Nephron (organoid): ENCODE measurements around the gene STK40.

Experiments
- H3K27ac Mint-ChIP-seq, 3 experiments: 2 replicates each; pipeline ENCODE4 v1.8.0; 2020; ENCODE audit warnings: mixed read lengths in 3 of 3, mild to moderate bottlenecking in 2 of 3, moderate library complexity in 1 of 3
- H3K27me3 Mint-ChIP-seq: 2 replicates; pipeline ENCODE4 v1.8.0; 2021; ENCODE audit warnings: low read depth, mild to moderate bottlenecking, moderate library complexity, mixed read lengths
- H3K36me3 Mint-ChIP-seq: 2 replicates; pipeline ENCODE4 v1.8.0; 2020; ENCODE audit warnings: low read depth, mixed read lengths
- H3K4me1 Mint-ChIP-seq: 2 replicates; pipeline ENCODE4 v1.8.0; 2020; ENCODE audit warnings: mixed read lengths
- H3K4me3 Mint-ChIP-seq, 3 experiments: 2 replicates each; pipeline ENCODE4 v1.8.0; 2020; ENCODE audit warnings: mild to moderate bottlenecking in 3 of 3, mixed read lengths in 3 of 3, moderate library complexity in 2 of 3
- H3K9me3 Mint-ChIP-seq: 2 replicates; pipeline ENCODE4 v1.8.0; 2020; ENCODE audit warnings: mixed read lengths
- CTCF ChIP-seq, 3 experiments: fragments of 200-600 bp; sonication (generic); IDR thresholded peaks; one replicate each; pipeline ENCODE4 v1.5.0; 2021; ENCODE audit warnings: antibody characterized with exemption in 3 of 3; ENCODE audit not compliant: unreplicated experiment in 3 of 3

The STK40 gene

GRCh38 chr1:36383240-36383639 is 2.5 kb downstream of the STK40 start:
- no peak for TF ChIP-seq CTCF (IDR thresholded peaks at IDR 0.05; ENCODE audit: unreplicated experiment in 3 of 3)
- Mint-ChIP-seq H3K9me3 (no peaks in the 10 kb centered on the region), H3K4me3 (peak overlapping the region; percentile 71 to 83 (median 80)), H3K27me3 (no peaks in the 10 kb centered on the region), H3K4me1 (peaks cover 58% of the 10 kb centered on the region), H3K27ac (peak overlapping the region in 2 of 3 experiments; percentile 8 to 66), H3K36me3 (peaks cover 8% of the 10 kb centered on the region)

GRCh38 chr1:36382669-36383068 is 3.1 kb downstream of the STK40 start:
- no peak for TF ChIP-seq CTCF (IDR thresholded peaks at IDR 0.05; ENCODE audit: unreplicated experiment in 3 of 3)
- peaks cover 56% of the 10 kb centered on the region for H3K4me1 Mint-ChIP-seq
- peaks cover 8% of the 10 kb centered on the region for H3K36me3 Mint-ChIP-seq
- H3K4me3 Mint-ChIP-seq, result peak overlapping the region in 1 of 3 experiments; percentile 83
- no peaks in the 10 kb centered on the region for H3K27me3 Mint-ChIP-seq
- no peaks in the 10 kb centered on the region for H3K9me3 Mint-ChIP-seq
- no peak overlapping the region for H3K27ac Mint-ChIP-seq

- no peaks in the 10 kb centered on the region for H3K9me3 Mint-ChIP-seq
- TF ChIP-seq CTCF (IDR thresholded peaks at IDR 0.05; ENCODE audit: unreplicated experiment in 3 of 3), result no peak
- H3K4me1 Mint-ChIP-seq, result peaks cover 51% of the 10 kb centered on the region
- no peak overlapping the region for H3K27ac Mint-ChIP-seq
- H3K36me3 Mint-ChIP-seq, result peaks cover 8% of the 10 kb centered on the region
- H3K27me3 Mint-ChIP-seq, result no peaks in the 10 kb centered on the region
- H3K4me3 Mint-ChIP-seq, result no peak overlapping the region
Observed at GRCh38 chr1:36382231-36382630, 3.5 kb downstream of the STK40 start.

GRCh38 chr1:36381405-36381804 is 4.3 kb downstream of the STK40 start:
- Mint-ChIP-seq H3K4me3 (no peak overlapping the region), H3K4me1 (peaks cover 45% of the 10 kb centered on the region), H3K27ac (peak overlapping the region in 2 of 3 experiments; percentile 50 to 55), H3K36me3 (peaks cover 8% of the 10 kb centered on the region), H3K9me3 (no peaks in the 10 kb centered on the region), H3K27me3 (no peaks in the 10 kb centered on the region)
- no peak for TF ChIP-seq CTCF (IDR thresholded peaks at IDR 0.05; ENCODE audit: unreplicated experiment in 3 of 3)

GRCh38 chr1:36380782-36381181 is 4.9 kb downstream of the STK40 start:
- no peaks in the 10 kb centered on the region for H3K9me3 Mint-ChIP-seq
- no peak for TF ChIP-seq CTCF (IDR thresholded peaks at IDR 0.05; ENCODE audit: unreplicated experiment in 3 of 3)

GRCh38 chr1:36380143-36380619 is 5.5 kb downstream of the STK40 start:
- no peak for TF ChIP-seq CTCF (IDR thresholded peaks at IDR 0.05; ENCODE audit: unreplicated experiment in 3 of 3)
- H3K4me3 Mint-ChIP-seq, result peak overlapping the region in 1 of 3 experiments; percentile 35
- no peaks in the 10 kb centered on the region for H3K27me3 Mint-ChIP-seq
- peak overlapping the region; percentile 0 to 63 (median 50) for H3K27ac Mint-ChIP-seq
- no peaks in the 10 kb centered on the region for H3K9me3 Mint-ChIP-seq
- H3K4me1 Mint-ChIP-seq, result peaks cover 44% of the 10 kb centered on the region
- H3K36me3 Mint-ChIP-seq, result peaks cover 8% of the 10 kb centered on the region

More at GRCh38 chr1:36380782-36381181, 4.9 kb downstream of the STK40 start:
- peaks cover 44% of the 10 kb centered on the region for H3K4me1 Mint-ChIP-seq
- peak overlapping the region; percentile 20 to 55 (median 50) for H3K27ac Mint-ChIP-seq
- no peaks in the 10 kb centered on the region for H3K27me3 Mint-ChIP-seq
- peaks cover 8% of the 10 kb centered on the region for H3K36me3 Mint-ChIP-seq
- H3K4me3 Mint-ChIP-seq, result no peak overlapping the region
